PC-3 (cell line): ENCODE data around the gene GATAD2B. TPM values are rescaled to one million over a fixed set of nuclear protein-coding genes. Genes with fewer than 3 reads are reported as not detected.
"Not testable (repeated sequence)": the region's sequence is repeated elsewhere in the genome, so short reads cannot be mapped to it uniquely, and the experiment has no call there.

Source experiments
- ATAC-seq: fragments of 200-7000 bp; cut with Tn5 transposase; 2 replicates; pipeline ENCODE4 v1.9.1; 2020; ENCODE audit warnings: mild to moderate bottlenecking, moderate library complexity
- BruUV-seq: library from RNA; stranded (reverse); fragments of 400-500 nt; replicated peaks from 2 replicates; lab custom pipeline; 2021; lab: Mats Ljungman, UMichigan
- CTCF ChIA-PET: fragments of 300-600 bp; sonication (Branson Sonifier 250); formaldehyde crosslinking; loops from one replicate; lab custom pipeline; 2022; ENCODE audit warnings: antibody characterized with exemption; lab: Charles Lee
- POLR2A ChIA-PET: fragments of 300-600 bp; sonication (Branson Sonifier 250); formaldehyde crosslinking; loops from one replicate; lab custom pipeline; 2022; ENCODE audit warnings: antibody characterized with exemption; ENCODE audit not compliant: unreplicated experiment; lab: Charles Lee
- DNase-seq: peaks from one replicate; pipeline ENCODE4 v3.0.0-alpha.2; 2015
- H2AFZ ChIP-seq: fragments of 300-600 bp; sonication (generic); 2 replicates; pipeline ENCODE4 v1.6.0; 2016; ENCODE audit warnings: antibody characterized with exemption, low read length
- H3F3A ChIP-seq: fragments of 300-600 bp; sonication (generic); one replicate; pipeline ENCODE4 v1.6.0; 2017; ENCODE audit warnings: antibody characterized with exemption, low read length, control low read depth, mild to moderate bottlenecking; ENCODE audit not compliant: unreplicated experiment
- H3K27ac ChIP-seq: fragments of 300-600 bp; sonication (generic); 2 replicates; pipeline ENCODE4 v1.5.1; 2016; ENCODE audit warnings: mild to moderate bottlenecking, low read length
- H3K27me3 ChIP-seq: fragments of 300-600 bp; sonication (generic); 2 replicates; pipeline ENCODE4 v1.6.1; 2016; ENCODE audit warnings: low read length, mixed read lengths
- H3K36me3 ChIP-seq: fragments of 300-600 bp; sonication (generic); 2 replicates; pipeline ENCODE4 v1.6.1; 2016; ENCODE audit warnings: low read depth, mixed run types, low read length, mixed read lengths
- H3K4me1 ChIP-seq: fragments of 300-600 bp; sonication (generic); 2 replicates; pipeline ENCODE4 v1.5.1; 2016; ENCODE audit warnings: low read length; ENCODE audit not compliant: insufficient read depth
- H3K4me2 ChIP-seq: fragments of 300-600 bp; sonication (generic); 2 replicates; pipeline ENCODE4 v1.6.0; 2016; ENCODE audit warnings: low read length
- H3K4me3 ChIP-seq: fragments of 300-600 bp; sonication (generic); 2 replicates; pipeline ENCODE4 v1.5.1; 2016; ENCODE audit warnings: mild to moderate bottlenecking, low read length, mixed read lengths
- H3K79me2 ChIP-seq: fragments of 300-600 bp; sonication (generic); 2 replicates; pipeline ENCODE4 v1.6.1; 2017; ENCODE audit warnings: low read length, mixed read lengths
- H3K9ac ChIP-seq: fragments of 300-600 bp; sonication (generic); 2 replicates; pipeline ENCODE4 v1.6.0; 2016; ENCODE audit warnings: mild to moderate bottlenecking, low read length
- H3K9me2 ChIP-seq: fragments of 300-600 bp; sonication (generic); replicated peaks from 2 replicates; pipeline ENCODE4 v1.6.1; 2016; ENCODE audit warnings: mixed run types, low read length, mixed read lengths
- H3K9me3 ChIP-seq: fragments of 300-600 bp; sonication (generic); 2 replicates; pipeline ENCODE4 v1.6.1; 2016; ENCODE audit warnings: low read length, mixed read lengths
- H4K20me1 ChIP-seq: fragments of 300-600 bp; sonication (generic); 2 replicates; pipeline ENCODE4 v1.6.1; 2016; ENCODE audit warnings: low read length, mixed read lengths
- EZH2 ChIP-seq: fragments of 300-600 bp; sonication (generic); IDR thresholded peaks from one replicate; pipeline ENCODE4 v1.6.1; 2017; ENCODE audit warnings: antibody characterized with exemption, mild to moderate bottlenecking, low read length; ENCODE audit not compliant: unreplicated experiment
- EZH2phosphoT487 ChIP-seq: fragments of 300-600 bp; sonication (generic); IDR thresholded peaks from 2 replicates; pipeline ENCODE4 v1.6.1; 2018; ENCODE audit warnings: mild to moderate bottlenecking, antibody characterized with exemption, low read length, borderline replicate concordance
- intact Hi-C: fragments of 100-400 bp; cut with micrococcal nuclease; formaldehyde crosslinking; loops from 2 replicates; pipeline ENCODE4 v1.9.0; 2023
- total RNA-seq: library from RNA; depleted of rRNA; stranded (reverse); fragments of >200 nt; gene quantifications from 2 replicates; pipeline ENCODE4 v1.2.3, GENCODE V29; 2014
- TF ChIP-seq, protein P1 (sequence below): fragments of 300-600 bp; sonication (generic); conservative IDR thresholded peaks from 2 replicates; pipeline ENCODE4 v1.5.1; 2017; ENCODE audit warnings: antibody characterized with exemption, low read depth, mild to moderate bottlenecking, low read length

The GATAD2B gene
- total RNA-seq, 1 experiment from 2014 or later = 7.2 TPM

DNA sequence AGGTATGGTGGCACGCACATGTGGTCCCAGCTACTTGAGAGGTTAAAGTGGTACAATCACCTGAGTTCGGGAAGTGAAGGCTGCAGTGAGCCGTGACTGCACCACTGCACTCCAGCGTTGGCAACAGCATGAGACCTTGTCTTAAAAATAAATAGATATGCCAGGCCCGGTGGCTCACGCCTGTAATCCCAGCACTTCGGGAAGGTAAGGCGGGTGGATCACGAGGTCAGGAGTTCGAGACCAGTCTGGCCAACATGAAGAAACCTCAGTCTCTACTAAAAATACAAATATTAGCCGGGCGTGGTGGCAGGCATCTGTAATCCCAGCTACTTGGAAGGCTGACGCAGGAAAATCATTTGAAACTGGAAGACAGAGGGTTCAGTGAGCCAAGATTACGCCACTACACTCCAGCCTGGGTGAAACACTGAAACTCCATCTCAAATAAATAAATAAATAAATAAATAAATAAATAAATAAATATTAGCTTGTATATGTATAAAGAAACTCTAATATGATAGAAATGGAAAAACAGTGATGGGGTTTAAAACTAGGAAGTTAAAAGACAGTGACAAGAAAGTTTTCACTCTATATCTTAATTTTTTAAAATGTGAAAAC lies 18.8 kb downstream of the GATAD2B start:
- no peak for DNase-seq
- TF ChIP-seq EZH2phosphoT487 (no peak), EZH2 (no peak)
- TF ChIP-seq, protein P1, sequence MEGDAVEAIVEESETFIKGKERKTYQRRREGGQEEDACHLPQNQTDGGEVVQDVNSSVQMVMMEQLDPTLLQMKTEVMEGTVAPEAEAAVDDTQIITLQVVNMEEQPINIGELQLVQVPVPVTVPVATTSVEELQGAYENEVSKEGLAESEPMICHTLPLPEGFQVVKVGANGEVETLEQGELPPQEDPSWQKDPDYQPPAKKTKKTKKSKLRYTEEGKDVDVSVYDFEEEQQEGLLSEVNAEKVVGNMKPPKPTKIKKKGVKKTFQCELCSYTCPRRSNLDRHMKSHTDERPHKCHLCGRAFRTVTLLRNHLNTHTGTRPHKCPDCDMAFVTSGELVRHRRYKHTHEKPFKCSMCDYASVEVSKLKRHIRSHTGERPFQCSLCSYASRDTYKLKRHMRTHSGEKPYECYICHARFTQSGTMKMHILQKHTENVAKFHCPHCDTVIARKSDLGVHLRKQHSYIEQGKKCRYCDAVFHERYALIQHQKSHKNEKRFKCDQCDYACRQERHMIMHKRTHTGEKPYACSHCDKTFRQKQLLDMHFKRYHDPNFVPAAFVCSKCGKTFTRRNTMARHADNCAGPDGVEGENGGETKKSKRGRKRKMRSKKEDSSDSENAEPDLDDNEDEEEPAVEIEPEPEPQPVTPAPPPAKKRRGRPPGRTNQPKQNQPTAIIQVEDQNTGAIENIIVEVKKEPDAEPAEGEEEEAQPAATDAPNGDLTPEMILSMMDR = no peak
- CTCF ChIA-PET = no interaction called here
- H3K9me2 ChIP-seq = no peaks in the 10 kb centered on the region
- no TSS peak for BruUV-seq
- H3K79me2 ChIP-seq = peaks cover 96% of the 10 kb centered on the region
- H3K4me3 ChIP-seq = no peak overlapping the region
- H3K9ac ChIP-seq = no peak overlapping the region
- H3K27ac ChIP-seq = no peak overlapping the region
- ATAC-seq = no peak
- no peaks in the 10 kb centered on the region for H3K4me1 ChIP-seq
- intact Hi-C loops = no loop called here
- POLR2A ChIA-PET = interaction anchor here (0.6 kb wide), 2 partner anchors 8 to 54 kb away, joined by 7 to 11 read pairs; partner anchors contain the start of gene CRTC2
- H3K4me2 ChIP-seq = no peak overlapping the region
- H3K36me3 ChIP-seq = peaks cover 9% of the 10 kb centered on the region
- H3K27me3 ChIP-seq = no peaks in the 10 kb centered on the region
- no peaks in the 10 kb centered on the region for H3K9me3 ChIP-seq
- 0 out of 2 replicates have a peak, but pooled peaks cover 12% of the 10 kb centered on the region for H4K20me1 ChIP-seq
- no peak overlapping the region for H2AFZ ChIP-seq
- peaks cover 4% of the 10 kb centered on the region for H3F3A ChIP-seq

DNA sequence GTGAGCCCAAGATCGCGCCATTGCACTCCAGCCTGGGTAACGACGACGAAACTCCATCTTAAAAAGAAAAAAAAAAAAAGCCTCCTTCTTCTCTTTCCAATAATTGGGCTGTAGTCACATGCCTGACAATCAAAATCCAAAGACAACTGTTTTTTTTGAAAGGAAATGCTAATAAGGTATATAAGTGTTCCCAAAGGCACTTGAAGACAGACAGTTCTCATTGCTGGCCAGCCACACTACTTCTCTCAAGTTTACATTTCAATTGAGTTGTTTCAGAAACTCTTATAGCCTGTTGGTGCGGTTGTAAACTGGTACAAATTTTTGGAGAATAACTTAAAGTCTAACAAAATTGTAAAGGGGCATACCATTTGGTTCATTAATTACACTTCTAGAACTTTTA lies 23.3 kb downstream of the GATAD2B start:
- no peak overlapping the region for H3K4me3 ChIP-seq
- no peaks in the 10 kb centered on the region for H3K27me3 ChIP-seq
- H3K9ac ChIP-seq = no peak overlapping the region
- H2AFZ ChIP-seq = no peak overlapping the region
- no peak for DNase-seq
- no peak for ATAC-seq
- H3K27ac ChIP-seq = no peak overlapping the region
- no peaks in the 10 kb centered on the region for H4K20me1 ChIP-seq
- intact Hi-C loops = no loop called here
- peaks cover 69% of the 10 kb centered on the region for H3K79me2 ChIP-seq
- H3K9me3 ChIP-seq = no peaks in the 10 kb centered on the region
- no peaks in the 10 kb centered on the region for H3F3A ChIP-seq
- POLR2A ChIA-PET = no interaction called here
- H3K9me2 ChIP-seq = no peaks in the 10 kb centered on the region
- no peak overlapping the region for H3K4me2 ChIP-seq
- BruUV-seq = no TSS peak
- CTCF ChIA-PET = no interaction called here
- peaks cover 4% of the 10 kb centered on the region; the same call in 1 of the 2 replicates for H3K36me3 ChIP-seq
- no peak for TF ChIP-seq EZH2
- TF ChIP-seq, protein P1 = no peak
- TF ChIP-seq EZH2phosphoT487 = no peak
- no peaks in the 10 kb centered on the region for H3K4me1 ChIP-seq

DNA sequence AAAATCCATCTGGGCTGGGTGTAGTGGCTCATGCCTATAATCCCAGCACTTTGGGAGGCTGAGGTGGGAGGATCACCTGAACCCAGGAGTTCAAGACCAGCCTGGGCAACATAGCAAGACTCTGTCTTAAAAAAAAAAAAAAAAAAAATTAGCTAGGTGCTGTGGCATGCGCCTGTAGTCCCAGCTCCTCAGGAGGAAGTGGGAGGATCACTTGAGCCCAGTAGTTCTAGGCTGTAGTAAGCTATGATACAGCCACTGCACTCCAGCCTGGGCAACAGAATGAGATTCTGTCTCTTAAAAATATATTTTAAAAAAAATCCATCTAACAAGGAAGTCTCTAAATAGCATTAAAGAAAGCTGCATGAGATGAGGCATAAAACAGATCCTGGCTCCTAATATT lies 26.9 kb downstream of the GATAD2B start:
- H3K9me2 ChIP-seq, H3K27me3 ChIP-seq, ATAC-seq, H3K4me2 ChIP-seq, intact Hi-C loops, DNase-seq, H3K4me3 ChIP-seq, H2AFZ ChIP-seq, H3K4me1 ChIP-seq, CTCF ChIA-PET, H3K27ac ChIP-seq, H3K36me3 ChIP-seq, H3F3A ChIP-seq, H3K9me3 ChIP-seq, H4K20me1 ChIP-seq, BruUV-seq, H3K9ac ChIP-seq: not testable (repeated sequence)
- POLR2A ChIA-PET = interaction anchor here (0.6 kb wide), 1 partner anchor 8 kb away, joined by 7 read pairs; no protein-coding TSS in a partner anchor
- peaks cover 60% of the 10 kb centered on the region for H3K79me2 ChIP-seq

GRCh38 chr1:153891042-153891441 lies 31.7 kb downstream of the GATAD2B start:
- DNase-seq, H3K4me1 ChIP-seq, H3K27me3 ChIP-seq, intact Hi-C loops, H4K20me1 ChIP-seq, H3K27ac ChIP-seq, H2AFZ ChIP-seq, H3K4me3 ChIP-seq, ATAC-seq, POLR2A ChIA-PET, H3K36me3 ChIP-seq, H3K9me2 ChIP-seq, H3K9ac ChIP-seq, H3K4me2 ChIP-seq, H3F3A ChIP-seq, BruUV-seq, H3K9me3 ChIP-seq: not testable (repeated sequence)
- H3K79me2 ChIP-seq = peaks cover 68% of the 10 kb centered on the region
- CTCF ChIA-PET = interaction anchor here (0.7 kb wide), 1 partner anchor 56 kb away, joined by 4 read pairs; no protein-coding TSS in a partner anchor
